Hepatocyte (in vitro differentiated cells): Measurements from ENCODE around the gene MACROD2. TPM values are rescaled to one million over a fixed set of nuclear protein-coding genes. Genes with fewer than 3 reads are reported as not detected.

Source experiments
- DNase-seq: peaks from one replicate; pipeline ENCODE4 v3.0.0-alpha.2; 2016; ENCODE audit warnings: low spot score
- H2AFZ ChIP-seq: fragments of 200-600 bp; sonication (generic); 2 replicates; pipeline ENCODE4 v1.6.0; 2016; ENCODE audit warnings: antibody characterized with exemption, mild to moderate bottlenecking
- H3K27ac ChIP-seq: fragments of 200-600 bp; sonication (generic); 2 replicates; pipeline ENCODE4 v1.5.1; 2016; ENCODE audit warnings: mild to moderate bottlenecking
- H3K27me3 ChIP-seq: fragments of 200-600 bp; sonication (generic); 2 replicates; pipeline ENCODE4 v1.6.1; 2016
- H3K36me3 ChIP-seq: fragments of 200-600 bp; sonication (generic); replicated peaks from 2 replicates; pipeline ENCODE4 v1.5.1; 2016; ENCODE audit warnings: low read depth; ENCODE audit not compliant: insufficient read depth
- H3K4me1 ChIP-seq: fragments of 200-600 bp; sonication (generic); 2 replicates; pipeline ENCODE4 v1.5.1; 2016; ENCODE audit warnings: mild to moderate bottlenecking, moderate library complexity; ENCODE audit not compliant: insufficient read depth
- H3K4me2 ChIP-seq: fragments of 200-600 bp; sonication (generic); 2 replicates; pipeline ENCODE4 v1.6.0; 2016
- H3K4me3 ChIP-seq: fragments of 200-600 bp; sonication (generic); 2 replicates; pipeline ENCODE4 v1.5.1; 2016; ENCODE audit warnings: mild to moderate bottlenecking
- H3K79me2 ChIP-seq: fragments of 200-600 bp; sonication (generic); 2 replicates; pipeline ENCODE4 v1.6.0; 2017; ENCODE audit warnings: mild to moderate bottlenecking
- H3K9me2 ChIP-seq: fragments of 200-600 bp; sonication (generic); replicated peaks from 2 replicates; pipeline ENCODE4 v1.6.0; 2017; ENCODE audit warnings: mild to moderate bottlenecking; ENCODE audit not compliant: insufficient read depth
- H3K9me3 ChIP-seq: fragments of 200-600 bp; sonication (generic); 2 replicates; pipeline ENCODE4 v1.5.1; 2016; ENCODE audit warnings: low read depth, mild to moderate bottlenecking
- H4K20me1 ChIP-seq: fragments of 200-600 bp; sonication (generic); 2 replicates; pipeline ENCODE4 v1.6.0; 2016; ENCODE audit warnings: mild to moderate bottlenecking; ENCODE audit not compliant: insufficient read depth, poor library complexity, severe bottlenecking
- EZH2 ChIP-seq: fragments of 200-600 bp; sonication (generic); IDR thresholded peaks from 2 replicates; pipeline ENCODE4 v1.6.1; 2016; ENCODE audit warnings: antibody characterized with exemption, mild to moderate bottlenecking, borderline replicate concordance
- EZH2phosphoT487 ChIP-seq: fragments of 200-600 bp; sonication (generic); IDR thresholded peaks from one replicate; pipeline ENCODE4 v1.6.1; 2018; ENCODE audit warnings: antibody characterized with exemption, mild to moderate bottlenecking, low read depth, moderate library complexity; ENCODE audit not compliant: unreplicated experiment, severe bottlenecking
- whole genome bisulfite sequencing: methylation state at CpG from one replicate; pipeline ENCODE4 v1.1.6; 2016; ENCODE audit warnings: low lambda C conversion rate; ENCODE audit errors: missing lambda C conversion rate; 5-methylcytosine and 5-hydroxymethylcytosine counted together
- polyA plus RNA-seq: library from polyadenylated mRNA; unstranded; fragments of >200 nt; fragmentation: Nextera tagmentation; extraction: Ambion mirVana; gene quantifications from 2 replicates; pipeline ENCODE4 v1.2.1, GENCODE V29; 2016
- total RNA-seq: library from RNA; depleted of rRNA; stranded (reverse); fragments of >200 nt; gene quantifications from 2 replicates; pipeline ENCODE4 v1.2.3, GENCODE V29; 2014
- TF ChIP-seq, protein P1 (sequence below): fragments of 200-600 bp; sonication (generic); IDR thresholded peaks from 2 replicates; pipeline ENCODE4 v1.5.1; 2016; ENCODE audit warnings: antibody characterized with exemption, mild to moderate bottlenecking; ENCODE audit not compliant: poor library complexity

The MACROD2 gene
- total and polyA plus RNA-seq, 2 experiments from 2014 or later: 2.4 to 3.1 TPM

DNA sequence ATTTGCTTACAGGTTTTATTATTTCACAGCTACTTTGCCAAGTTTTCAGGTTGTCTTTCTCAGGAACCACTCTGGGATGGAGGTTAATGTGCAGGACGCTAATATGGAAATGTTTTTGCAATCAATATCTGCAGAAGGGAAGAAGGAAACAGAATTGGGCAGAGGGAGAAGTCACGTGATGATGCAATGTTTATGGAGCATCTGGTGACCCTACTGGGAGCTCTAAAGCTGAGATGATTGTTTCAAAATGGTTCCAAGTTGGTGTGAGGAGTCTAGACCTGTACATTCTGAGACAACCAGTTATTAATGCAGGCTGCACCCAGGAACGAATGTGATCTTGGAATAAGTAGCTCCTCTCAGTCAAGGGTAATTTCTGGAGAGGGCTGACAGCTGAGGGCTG is 1247.5 kb downstream of the MACROD2 start:
- Histone ChIP-seq H3K27me3 (no peaks in the 10 kb centered on the region), H3K79me2 (no peaks in the 10 kb centered on the region), H3K4me3 (no peak overlapping the region), H4K20me1 (no peaks in the 10 kb centered on the region), H2AFZ (no peak overlapping the region), H3K36me3 (no peaks in the 10 kb centered on the region), H3K4me1 (no peaks in the 10 kb centered on the region), H3K4me2 (no peak overlapping the region), H3K27ac (no peak overlapping the region), H3K9me3 (no peaks in the 10 kb centered on the region), H3K9me2 (no peaks in the 10 kb centered on the region)
- WGBS: 77% methylated on average over 3 of the region's 3 CpGs
- TF ChIP-seq EZH2: no peak
- no peak for DNase-seq

DNA sequence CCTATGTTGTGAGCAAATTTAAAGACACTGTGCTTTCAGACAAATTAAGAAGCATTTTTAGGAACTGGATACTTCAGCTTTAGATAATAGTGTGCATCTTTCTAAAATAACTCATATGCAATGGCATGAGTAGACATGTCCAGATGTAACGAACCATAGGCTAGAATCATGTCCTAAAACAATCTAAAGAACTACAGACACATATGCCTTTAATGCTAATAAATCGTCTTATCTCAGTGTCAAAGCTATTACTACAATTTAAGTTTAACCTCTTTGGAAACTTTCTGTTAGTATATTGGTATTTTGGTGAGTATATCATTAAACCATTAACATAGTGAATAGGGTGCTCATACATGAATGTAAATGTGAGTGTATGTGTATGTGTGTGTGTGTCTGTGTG is 1250.6 kb downstream of the MACROD2 start:
- Histone ChIP-seq H3K4me2 (no peak overlapping the region), H3K79me2 (no peaks in the 10 kb centered on the region), H3K4me3 (no peak overlapping the region), H3K9me3 (no peaks in the 10 kb centered on the region), H4K20me1 (no peaks in the 10 kb centered on the region), H3K27me3 (no peaks in the 10 kb centered on the region), H2AFZ (no peak overlapping the region), H3K36me3 (no peaks in the 10 kb centered on the region), H3K27ac (no peak overlapping the region), H3K4me1 (no peaks in the 10 kb centered on the region), H3K9me2 (no peaks in the 10 kb centered on the region)
- TF ChIP-seq EZH2phosphoT487: no peak
- TF ChIP-seq, protein P1, sequence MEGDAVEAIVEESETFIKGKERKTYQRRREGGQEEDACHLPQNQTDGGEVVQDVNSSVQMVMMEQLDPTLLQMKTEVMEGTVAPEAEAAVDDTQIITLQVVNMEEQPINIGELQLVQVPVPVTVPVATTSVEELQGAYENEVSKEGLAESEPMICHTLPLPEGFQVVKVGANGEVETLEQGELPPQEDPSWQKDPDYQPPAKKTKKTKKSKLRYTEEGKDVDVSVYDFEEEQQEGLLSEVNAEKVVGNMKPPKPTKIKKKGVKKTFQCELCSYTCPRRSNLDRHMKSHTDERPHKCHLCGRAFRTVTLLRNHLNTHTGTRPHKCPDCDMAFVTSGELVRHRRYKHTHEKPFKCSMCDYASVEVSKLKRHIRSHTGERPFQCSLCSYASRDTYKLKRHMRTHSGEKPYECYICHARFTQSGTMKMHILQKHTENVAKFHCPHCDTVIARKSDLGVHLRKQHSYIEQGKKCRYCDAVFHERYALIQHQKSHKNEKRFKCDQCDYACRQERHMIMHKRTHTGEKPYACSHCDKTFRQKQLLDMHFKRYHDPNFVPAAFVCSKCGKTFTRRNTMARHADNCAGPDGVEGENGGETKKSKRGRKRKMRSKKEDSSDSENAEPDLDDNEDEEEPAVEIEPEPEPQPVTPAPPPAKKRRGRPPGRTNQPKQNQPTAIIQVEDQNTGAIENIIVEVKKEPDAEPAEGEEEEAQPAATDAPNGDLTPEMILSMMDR: no peak
- no peak for TF ChIP-seq EZH2
- WGBS: 52% methylated on average over 2 of the region's 2 CpGs
- DNase-seq: no peak

DNA sequence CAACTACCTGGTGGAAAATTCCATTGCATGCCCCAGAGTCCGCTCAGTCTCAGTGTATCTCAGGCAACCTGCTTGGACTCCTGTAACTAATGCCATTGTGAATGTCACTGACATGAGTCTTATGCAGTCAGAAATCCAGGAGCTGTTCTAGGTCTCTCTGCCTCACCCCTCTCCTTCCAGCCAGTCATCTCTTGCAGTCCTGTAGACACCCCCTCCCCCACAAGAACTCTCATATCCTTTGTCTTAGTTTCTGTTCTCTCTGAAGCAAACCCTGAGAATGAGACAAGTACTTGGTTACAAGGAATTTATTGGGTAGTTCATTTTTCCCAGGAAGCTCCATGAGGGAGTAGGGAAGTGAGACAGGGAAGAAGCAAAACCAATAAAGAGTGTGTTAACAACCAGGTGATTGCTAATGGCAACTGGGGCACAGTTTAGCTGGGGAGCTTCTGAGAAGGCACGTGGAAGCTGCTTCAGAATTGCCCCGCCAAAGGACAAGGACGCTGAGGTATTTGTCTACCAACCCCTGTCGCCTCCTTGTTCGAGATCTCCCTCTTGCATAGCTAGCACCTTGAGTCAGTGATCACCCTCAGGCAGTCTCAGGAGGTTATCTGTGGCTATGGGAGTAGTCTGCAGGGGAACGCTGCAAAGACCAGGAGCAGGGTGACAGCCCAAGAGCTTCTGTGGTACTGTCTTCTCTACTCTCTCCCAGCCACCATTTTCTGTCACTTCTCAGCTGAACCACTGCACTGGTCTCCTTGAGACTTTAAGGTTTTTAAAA is 1253.5 kb downstream of the MACROD2 start:
- TF ChIP-seq EZH2 (no peak), EZH2phosphoT487 (no peak)
- TF ChIP-seq, protein P1: no peak
- Histone ChIP-seq H3K9me2 (no peaks in the 10 kb centered on the region), H3K27me3 (no peaks in the 10 kb centered on the region), H3K4me1 (no peaks in the 10 kb centered on the region), H4K20me1 (no peaks in the 10 kb centered on the region), H3K9me3 (no peaks in the 10 kb centered on the region), H3K27ac (no peak overlapping the region), H3K4me2 (no peak overlapping the region), H3K79me2 (no peaks in the 10 kb centered on the region), H3K4me3 (no peak overlapping the region), H3K36me3 (no peaks in the 10 kb centered on the region), H2AFZ (no peak overlapping the region)
- WGBS: 94% methylated on average over 7 of the region's 7 CpGs
- DNase-seq: no peak

DNA sequence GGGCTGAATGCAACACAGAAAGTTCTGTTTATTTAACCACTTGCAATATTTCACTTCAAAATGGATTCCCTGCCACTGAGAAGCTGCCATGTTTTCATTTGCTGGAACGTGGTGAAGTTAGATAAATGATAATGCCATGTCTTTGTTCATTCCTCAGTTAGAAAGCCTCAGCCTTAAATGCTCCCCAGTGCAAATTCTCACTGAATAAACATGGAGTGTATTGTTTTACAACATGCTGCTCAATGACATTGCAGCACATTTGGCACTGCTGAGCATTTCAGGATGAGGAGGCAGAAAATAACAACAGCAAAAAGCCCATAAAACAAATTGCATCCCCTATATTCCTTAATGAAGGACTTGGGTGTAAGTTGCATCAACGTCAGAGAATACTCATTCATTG is 1255.9 kb downstream of the MACROD2 start:
- H2AFZ ChIP-seq: no peak overlapping the region
- no peaks in the 10 kb centered on the region for H3K9me3 ChIP-seq
- H4K20me1 ChIP-seq: no peaks in the 10 kb centered on the region
- no peaks in the 10 kb centered on the region for H3K27me3 ChIP-seq
- no peak overlapping the region for H3K4me2 ChIP-seq
- H3K27ac ChIP-seq: no peak overlapping the region
- 49% methylated on average over 2 of the region's 2 CpGs for WGBS
- no peak overlapping the region for H3K4me3 ChIP-seq
- DNase-seq: no peak
- no peaks in the 10 kb centered on the region for H3K79me2 ChIP-seq
- TF ChIP-seq EZH2 (no peak), EZH2phosphoT487 (no peak)
- TF ChIP-seq, protein P1: no peak
- no peaks in the 10 kb centered on the region for H3K36me3 ChIP-seq
- H3K4me1 ChIP-seq: peaks cover 1% of the 10 kb centered on the region
- no peaks in the 10 kb centered on the region for H3K9me2 ChIP-seq
